Parathyroid adenoma (tissue), 2 donors: Measurements from ENCODE around the gene SLCO2A1.

Experiments used
- H2AFZ ChIP-seq: fragments of 300-600 bp; sonication (generic); one replicate; pipeline ENCODE4 v1.7.0; 2017; ENCODE audit warnings: antibody characterized with exemption, mild to moderate bottlenecking
- H3K27ac ChIP-seq: fragments of 300-600 bp; sonication (generic); one replicate; pipeline ENCODE4 v1.7.0; 2017
- H3K27me3 ChIP-seq: fragments of 300-600 bp; sonication (generic); one replicate; pipeline ENCODE4 v1.7.0; 2017; ENCODE audit warnings: low read length; ENCODE audit not compliant: control insufficient read depth, insufficient read depth
- H3K36me3 ChIP-seq: fragments of 300-600 bp; sonication (generic); one replicate; pipeline ENCODE4 v1.7.0; 2017; ENCODE audit warnings: low read length; ENCODE audit not compliant: control insufficient read depth, insufficient read depth
- H3K4me1 ChIP-seq: fragments of 300-600 bp; sonication (generic); one replicate; pipeline ENCODE4 v1.7.0; 2017; ENCODE audit warnings: control low read depth
- H3K4me2 ChIP-seq: fragments of 300-600 bp; sonication (generic); one replicate; pipeline ENCODE4 v1.7.0; 2017; ENCODE audit warnings: low read length
- H3K4me3 ChIP-seq: fragments of 300-600 bp; sonication (generic); one replicate; pipeline ENCODE4 v1.7.0; 2017; ENCODE audit warnings: low read depth, low read length
- H3K79me2 ChIP-seq: fragments of 300-600 bp; sonication (generic); one replicate; pipeline ENCODE4 v1.7.0; 2017; ENCODE audit warnings: control low read depth
- H3K9ac ChIP-seq: fragments of 300-600 bp; sonication (generic); one replicate; pipeline ENCODE4 v1.7.0; 2017; ENCODE audit warnings: mild to moderate bottlenecking
- H3K9me3 ChIP-seq: fragments of 300-600 bp; sonication (generic); one replicate; pipeline ENCODE4 v1.7.0; 2017; ENCODE audit warnings: low read length; ENCODE audit not compliant: control insufficient read depth
- CTCF ChIP-seq: fragments of 300-600 bp; sonication (generic); IDR thresholded peaks from one replicate; pipeline ENCODE4 v1.7.0; 2017; ENCODE audit warnings: antibody characterized with exemption, mild to moderate bottlenecking
- donor health status: primary hyperparathyroidism.

SLCO2A1 gene

GRCh38 chr3:133979553-133979952 is 50.2 kb downstream of the SLCO2A1 start:
- no peaks in the 10 kb centered on the region for H3K27me3 ChIP-seq
- H3K4me3 ChIP-seq: no peak overlapping the region
- H3K9ac ChIP-seq: no peak overlapping the region
- no peak overlapping the region for H3K27ac ChIP-seq
- H3K36me3 ChIP-seq: no peaks in the 10 kb centered on the region
- no peak overlapping the region for H3K4me2 ChIP-seq
- no peak overlapping the region for H2AFZ ChIP-seq
- H3K79me2 ChIP-seq: no peaks in the 10 kb centered on the region
- no peaks in the 10 kb centered on the region for H3K4me1 ChIP-seq
- no peak for TF ChIP-seq CTCF
- H3K9me3 ChIP-seq: no peaks in the 10 kb centered on the region

- Histone ChIP-seq H3K79me2 (no peaks in the 10 kb centered on the region), H3K4me2 (no peak overlapping the region), H3K27ac (no peak overlapping the region), H2AFZ (no peak overlapping the region), H3K9me3 (no peaks in the 10 kb centered on the region), H3K4me1 (no peaks in the 10 kb centered on the region), H3K4me3 (no peak overlapping the region), H3K36me3 (no peaks in the 10 kb centered on the region), H3K9ac (no peak overlapping the region), H3K27me3 (no peaks in the 10 kb centered on the region)
- no peak for TF ChIP-seq CTCF
These were observed 52.2 kb downstream of the SLCO2A1 start for GRCh38 chr3:133977568-133977967.

- Histone ChIP-seq H3K27ac (no peak overlapping the region), H3K4me2 (no peak overlapping the region), H3K9me3 (no peaks in the 10 kb centered on the region), H3K36me3 (no peaks in the 10 kb centered on the region), H2AFZ (no peak overlapping the region), H3K27me3 (no peaks in the 10 kb centered on the region), H3K79me2 (no peaks in the 10 kb centered on the region), H3K9ac (no peak overlapping the region), H3K4me3 (no peak overlapping the region), H3K4me1 (no peaks in the 10 kb centered on the region)
- TF ChIP-seq CTCF: no peak
These were observed 56.3 kb downstream of the SLCO2A1 start for GRCh38 chr3:133973249-133973980.

- Histone ChIP-seq H3K27me3 (no peaks in the 10 kb centered on the region), H3K4me3 (no peak overlapping the region), H3K9ac (no peak overlapping the region), H2AFZ (no peak overlapping the region), H3K4me2 (no peak overlapping the region), H3K27ac (no peak overlapping the region), H3K79me2 (no peaks in the 10 kb centered on the region), H3K9me3 (no peaks in the 10 kb centered on the region), H3K4me1 (no peaks in the 10 kb centered on the region), H3K36me3 (no peaks in the 10 kb centered on the region)
- no peak for TF ChIP-seq CTCF
These were observed 57.6 kb downstream of the SLCO2A1 start for GRCh38 chr3:133972156-133972555.

- H3K36me3 ChIP-seq: no peaks in the 10 kb centered on the region
- H3K4me1 ChIP-seq: no peaks in the 10 kb centered on the region
- no peak overlapping the region for H3K4me2 ChIP-seq
- H3K9me3 ChIP-seq: no peaks in the 10 kb centered on the region
- TF ChIP-seq CTCF: no peak
- no peak overlapping the region for H3K27ac ChIP-seq
- H3K27me3 ChIP-seq: peaks cover 2% of the 10 kb centered on the region
- no peak overlapping the region for H3K4me3 ChIP-seq
- no peak overlapping the region for H2AFZ ChIP-seq
- H3K9ac ChIP-seq: no peak overlapping the region
- H3K79me2 ChIP-seq: no peaks in the 10 kb centered on the region
These were observed 58.8 kb downstream of the SLCO2A1 start for GRCh38 chr3:133970916-133971315.
